Activated CD4-positive, alpha-beta T cell treated with anti-CD3 and anti-CD28 coated beads, Interleukin-2, amount 50 U/mL, for 48 hours (primary cell): ENCODE data around the gene ST6GAL1.
"Not testable (repeated sequence)": the region's sequence is repeated elsewhere in the genome, so short reads cannot be mapped to it uniquely, and the experiment has no call there.

ENCODE experiments used
- DNase-seq, 2 experiments: peaks; one replicate each; pipeline ENCODE4 v3.0.0-alpha.2; 2020

Gene ST6GAL1

DNA sequence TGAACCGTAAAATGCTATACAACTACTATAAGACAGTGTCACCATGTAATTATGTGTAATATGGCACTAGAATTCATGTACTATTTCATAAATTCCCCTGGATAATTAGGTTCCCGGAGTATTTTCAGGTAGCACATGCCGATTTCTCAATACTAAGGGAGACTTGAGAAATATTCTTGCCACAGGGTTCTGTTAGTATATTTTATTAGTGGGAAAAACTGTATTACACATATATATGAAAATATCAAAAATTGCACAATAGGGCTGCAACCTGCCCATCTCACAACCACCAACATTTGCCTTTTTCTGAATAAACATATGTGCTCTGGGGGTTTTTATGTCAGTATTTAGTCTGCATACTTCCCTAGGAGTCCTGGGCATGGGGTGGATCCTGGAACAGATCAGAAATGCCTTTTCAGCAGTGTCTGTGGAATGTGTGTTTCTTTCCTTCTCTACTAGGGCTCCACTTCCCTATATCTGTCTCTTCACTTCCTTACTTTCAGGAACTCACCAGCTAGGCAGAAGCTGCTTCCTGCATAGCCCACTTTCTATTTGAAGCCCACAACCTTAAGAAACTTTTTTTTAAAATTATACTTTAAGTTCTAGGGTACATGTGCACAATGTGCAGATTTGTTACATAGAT lies 121.5 kb downstream of the ST6GAL1 start:
- no peak for DNase-seq

DNA sequence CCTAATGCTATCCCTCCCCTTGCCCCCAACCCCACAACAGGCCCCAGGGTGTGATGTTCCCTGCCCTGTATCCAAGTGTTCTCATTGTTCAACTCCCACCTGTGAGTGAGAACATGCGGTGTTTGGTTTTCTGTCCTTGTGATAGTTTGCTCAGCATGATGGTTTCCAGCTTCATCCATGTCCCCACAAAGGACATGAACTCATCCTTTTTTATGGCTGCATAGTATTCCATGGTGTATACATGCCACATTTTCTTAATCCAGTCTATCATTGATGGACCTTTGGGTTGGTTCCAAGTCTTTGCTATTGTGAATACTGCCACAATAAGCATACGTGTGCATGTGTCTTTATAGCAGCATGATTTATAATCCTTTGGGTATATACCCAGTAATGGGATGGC lies 122.1 kb downstream of the ST6GAL1 start:
- not testable (repeated sequence) for DNase-seq

DNA sequence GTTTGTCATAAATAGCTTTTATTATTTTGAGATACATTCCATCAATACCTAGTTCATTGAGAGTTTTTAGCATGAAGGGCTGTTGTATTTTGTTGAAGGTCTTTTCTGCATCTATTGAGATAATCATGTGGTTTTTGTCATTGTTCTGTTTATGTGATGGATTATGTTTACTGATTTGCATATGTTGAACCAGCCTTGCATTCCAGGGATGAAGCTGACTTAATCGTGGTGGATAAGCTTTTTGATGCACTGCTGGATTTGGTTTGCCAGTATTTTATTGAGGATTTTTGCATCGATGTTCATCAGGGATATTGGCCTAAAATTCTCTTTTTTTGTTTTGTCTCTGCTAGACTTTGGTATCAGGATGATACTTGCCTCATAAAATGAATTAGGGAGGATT lies 124.1 kb downstream of the ST6GAL1 start:
- not testable (repeated sequence) for DNase-seq

DNA sequence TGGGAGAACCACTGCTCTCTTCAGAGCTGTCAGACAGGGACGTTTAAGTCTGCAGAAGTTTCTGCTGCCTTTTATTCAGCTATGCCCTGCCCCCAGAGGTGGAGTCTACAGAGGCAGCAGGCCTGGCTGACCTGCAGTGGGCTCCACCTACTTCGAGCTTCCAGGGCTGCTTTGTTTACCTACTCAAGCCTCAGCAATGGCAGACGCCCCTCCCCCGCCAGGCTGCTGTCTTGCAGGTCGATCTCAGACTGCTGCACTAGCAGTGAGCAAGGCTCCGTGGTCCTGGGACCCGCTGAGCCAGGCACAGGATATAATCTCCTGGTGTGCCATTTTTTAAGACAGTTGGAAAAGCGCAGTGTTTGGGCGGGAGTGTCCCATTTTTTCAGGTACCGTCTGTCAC lies 127.5 kb downstream of the ST6GAL1 start:
- not testable (repeated sequence) for DNase-seq

DNA sequence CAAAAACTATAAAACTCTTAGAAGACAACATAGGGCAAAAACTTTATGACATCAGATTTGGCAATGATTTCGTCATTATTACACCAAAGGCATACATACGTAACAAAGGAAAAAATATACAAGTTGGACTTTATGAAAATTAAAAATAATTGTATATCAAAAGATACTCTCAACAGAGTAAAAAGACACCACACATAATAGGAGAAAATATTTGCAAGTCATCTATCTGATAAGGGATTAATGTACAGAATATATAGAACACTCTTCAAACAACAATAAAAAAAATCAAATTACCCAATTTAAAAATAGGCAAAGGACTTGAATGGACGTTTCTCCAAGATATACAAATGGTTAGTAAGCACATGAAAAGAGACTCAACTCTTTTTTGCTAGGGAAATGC lies 131.4 kb downstream of the ST6GAL1 start:
- DNase-seq = no peak

DNA sequence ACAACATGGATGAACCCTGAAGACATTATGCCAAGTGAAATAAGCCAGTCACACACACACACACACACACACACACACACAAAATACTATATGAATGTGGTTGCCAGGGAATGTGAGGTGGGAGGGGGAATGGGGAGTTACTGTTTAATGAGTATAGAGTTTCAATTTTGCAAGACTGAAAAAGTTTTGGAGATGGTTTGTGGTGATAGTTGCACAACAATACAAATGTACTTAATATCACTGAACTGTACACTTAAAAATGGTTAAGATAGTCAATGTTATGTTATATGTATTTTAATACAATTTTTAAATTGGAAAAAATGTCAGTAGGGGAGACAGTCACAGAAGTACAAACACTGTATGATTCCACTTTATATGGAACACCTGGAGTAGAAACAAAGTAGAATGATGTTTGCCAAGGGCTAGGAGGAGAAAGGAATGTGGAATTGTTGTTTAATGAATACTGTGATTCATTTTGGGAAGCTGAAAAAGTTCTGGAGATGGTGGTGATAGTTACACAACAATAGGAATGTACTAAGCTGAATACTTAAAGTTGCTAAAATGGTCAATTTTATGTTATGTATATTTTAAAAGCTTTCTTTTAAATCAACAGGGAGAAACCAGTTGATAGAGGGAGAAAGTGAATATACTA lies 132.3 kb downstream of the ST6GAL1 start:
- no peak for DNase-seq

DNA sequence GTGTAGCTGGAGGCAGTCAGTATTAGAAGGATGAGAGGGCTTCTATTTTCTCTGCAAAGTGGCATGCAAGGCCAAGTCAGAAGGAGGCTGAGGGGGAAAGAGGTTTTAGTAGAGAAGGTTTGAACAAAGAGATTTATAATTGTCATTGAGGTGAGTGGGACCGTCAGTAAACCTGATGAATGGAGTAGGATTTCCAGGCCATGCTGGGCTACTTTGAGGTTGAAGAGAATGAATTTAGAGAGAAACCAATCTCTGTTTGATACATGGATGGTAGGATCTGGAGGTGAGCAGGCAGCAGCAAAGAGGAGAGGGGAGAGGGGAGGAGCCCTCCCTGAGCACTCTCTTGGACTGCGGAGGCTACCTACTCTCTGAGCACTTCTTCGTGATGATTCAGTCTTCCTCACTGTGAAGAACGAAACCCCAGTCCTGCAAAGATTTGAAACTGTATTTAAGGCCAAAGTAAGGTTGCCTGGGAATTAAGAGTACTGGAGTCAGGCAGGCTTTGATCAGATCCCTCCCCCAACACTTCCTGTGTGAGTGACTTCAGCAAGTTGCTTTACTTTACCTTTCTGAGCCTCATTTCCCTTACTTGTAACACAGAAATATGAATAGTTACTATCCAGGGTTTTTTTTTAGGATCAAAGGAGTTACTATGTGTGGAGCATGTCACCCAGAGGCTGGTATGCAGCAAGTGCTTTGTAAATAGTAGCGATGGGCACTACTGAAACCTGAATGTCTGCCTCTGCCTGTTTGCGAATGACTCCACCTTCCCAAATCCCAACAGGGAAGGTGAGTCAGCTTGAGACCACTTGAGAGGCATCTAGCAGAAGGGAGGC lies 133.2 kb downstream of the ST6GAL1 start:
- DNase-seq = no peak

DNA sequence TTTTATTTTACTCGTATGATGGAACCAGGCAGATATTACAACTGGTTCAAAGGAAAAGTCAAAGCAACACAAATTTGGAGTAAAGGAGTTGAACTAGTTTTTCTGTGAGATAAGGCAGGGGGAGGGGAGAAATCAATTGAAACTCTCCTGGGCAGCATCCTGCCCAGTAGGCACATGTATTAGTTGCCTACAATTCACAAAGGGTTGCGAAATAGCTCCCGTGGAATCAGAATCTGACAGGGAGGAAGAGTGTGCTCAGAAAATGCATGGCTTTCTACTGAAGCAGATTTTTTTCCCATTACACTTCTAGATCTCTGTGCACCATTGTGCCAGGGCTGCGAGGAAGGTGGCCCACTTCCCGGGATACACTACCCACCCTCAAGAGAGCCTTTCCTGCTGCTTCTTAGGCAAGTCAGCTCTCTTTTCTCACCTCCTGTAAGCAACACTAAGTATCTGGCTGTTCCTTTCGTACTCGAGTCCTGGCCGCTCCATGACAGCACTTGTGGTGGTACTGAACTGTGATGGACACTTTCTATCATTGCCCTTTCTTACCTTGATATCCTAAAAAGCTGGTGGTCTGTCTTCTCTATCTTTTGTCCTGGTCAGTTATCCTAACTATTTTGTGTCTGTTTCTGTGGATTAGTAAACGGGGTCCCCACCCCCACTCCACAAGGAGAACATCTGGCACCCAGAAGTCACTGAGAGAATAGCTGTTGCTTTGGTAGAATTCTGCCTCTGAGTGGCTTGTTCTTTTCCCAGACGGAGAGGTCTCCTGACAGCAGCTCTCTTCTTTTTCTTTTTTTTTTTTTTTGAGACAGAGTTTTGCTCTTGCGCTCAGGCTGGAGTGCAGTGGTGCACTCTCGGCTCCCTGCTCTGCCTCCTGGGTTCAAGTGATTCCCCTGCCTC lies 134.1 kb downstream of the ST6GAL1 start:
- no peak for DNase-seq

DNA sequence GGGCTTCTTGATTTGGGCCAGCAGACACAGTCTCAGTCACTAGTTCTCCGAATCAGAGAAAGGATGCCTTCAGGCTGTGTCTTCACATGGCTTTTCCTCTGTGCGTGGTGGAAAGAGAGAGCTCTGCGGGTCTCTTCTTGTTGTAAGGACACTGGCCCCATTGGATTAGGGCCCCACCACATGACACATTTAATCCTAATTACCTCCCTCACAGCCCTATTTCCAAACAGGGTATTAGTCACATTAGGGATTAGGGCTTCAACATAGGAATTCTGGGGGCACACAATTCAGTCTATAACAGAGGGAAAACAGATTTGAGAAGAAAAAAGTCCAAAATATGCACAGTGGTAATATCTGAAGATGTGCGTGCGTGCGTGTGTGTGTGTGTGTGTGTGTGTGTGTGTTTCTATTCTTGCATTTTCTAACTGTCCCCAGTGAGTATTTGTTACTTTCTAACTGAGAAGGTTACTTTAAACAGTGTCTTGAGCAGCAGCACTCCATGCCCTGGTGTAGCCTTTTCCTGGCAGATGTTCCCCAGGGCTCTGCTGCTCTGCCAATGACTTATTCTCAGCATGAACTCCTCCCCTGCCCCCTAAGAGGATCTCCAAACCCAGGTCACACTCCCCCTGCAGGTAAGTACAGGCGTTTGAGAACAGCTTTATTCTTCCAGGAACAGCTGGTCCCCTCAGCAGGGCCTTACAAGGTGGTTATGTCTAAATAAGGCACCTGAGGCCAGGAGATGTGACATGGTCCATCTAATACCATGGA lies 136.1 kb downstream of the ST6GAL1 start:
- DNase-seq = peak in 1 of 2 experiments; percentile 39

DNA sequence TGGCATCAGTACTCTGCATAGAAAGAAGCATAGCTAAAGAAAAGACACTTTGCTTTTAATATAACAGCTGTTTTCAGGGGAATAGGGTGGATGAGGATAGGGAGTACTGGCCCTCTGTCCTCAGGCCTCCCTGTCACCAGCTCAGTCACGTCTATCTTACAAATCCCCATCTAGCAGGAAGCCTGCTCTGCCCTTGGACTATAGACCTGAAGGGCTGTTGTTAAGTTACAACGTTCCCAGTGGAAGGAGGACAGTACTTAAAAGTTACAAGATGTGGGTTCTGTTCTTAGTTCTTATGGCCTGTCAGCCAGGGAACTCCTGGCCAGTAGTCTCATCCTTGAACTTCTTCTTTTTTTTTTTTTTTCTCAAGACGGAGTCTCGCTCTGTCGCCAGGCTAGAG lies 138.5 kb downstream of the ST6GAL1 start:
- no peak for DNase-seq

DNA sequence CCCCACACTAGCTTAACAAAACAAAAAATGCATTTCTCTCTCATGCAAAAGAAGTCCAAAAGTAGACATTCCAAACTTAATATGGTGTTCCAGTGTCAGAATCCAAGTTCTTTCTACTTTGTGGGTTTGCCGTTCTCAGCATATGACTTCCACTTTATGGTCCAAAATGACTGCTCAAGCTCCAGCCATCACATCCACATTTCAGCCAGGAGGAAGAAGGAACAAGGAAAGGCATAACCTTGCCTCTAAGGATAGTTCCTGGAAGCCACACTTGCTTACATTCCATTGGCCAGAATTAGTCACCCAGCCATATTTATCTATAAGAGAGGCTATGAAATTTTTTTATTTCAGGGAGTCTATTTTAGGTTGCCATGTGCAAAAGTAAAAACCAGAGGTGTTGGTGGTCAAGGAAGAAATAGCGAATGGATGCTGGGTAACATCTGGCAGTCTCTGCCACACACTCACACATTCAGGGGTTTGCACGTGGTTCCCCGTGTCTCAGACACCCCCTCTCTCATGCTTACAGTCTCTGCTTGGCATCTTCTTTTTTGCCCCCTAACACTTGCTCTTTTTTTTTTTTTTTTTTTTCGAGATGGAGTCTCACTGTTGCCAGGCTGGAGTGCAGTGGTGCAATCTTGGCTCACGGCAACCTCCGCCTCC lies 139.7 kb downstream of the ST6GAL1 start:
- DNase-seq = no peak

DNA sequence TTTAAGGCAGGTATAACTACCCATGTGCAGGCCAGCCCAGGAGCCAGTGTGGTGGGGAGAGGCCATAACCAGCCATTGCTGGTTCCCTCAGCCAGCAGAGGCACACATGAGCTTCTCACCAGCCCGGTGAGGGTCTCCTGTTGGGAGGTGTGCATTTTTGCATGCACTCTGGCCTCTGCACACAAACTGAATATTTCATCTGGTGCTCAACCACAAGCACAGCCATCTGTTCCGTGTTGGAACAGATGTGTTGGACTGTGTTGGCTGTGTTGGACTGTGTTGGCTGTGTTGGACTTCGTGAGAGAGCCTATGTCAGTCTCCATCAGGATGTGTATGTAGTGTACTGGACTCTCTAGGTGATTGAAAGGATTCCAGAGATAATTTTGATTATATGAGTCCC lies 141.8 kb downstream of the ST6GAL1 start:
- DNase-seq = no peak

DNA sequence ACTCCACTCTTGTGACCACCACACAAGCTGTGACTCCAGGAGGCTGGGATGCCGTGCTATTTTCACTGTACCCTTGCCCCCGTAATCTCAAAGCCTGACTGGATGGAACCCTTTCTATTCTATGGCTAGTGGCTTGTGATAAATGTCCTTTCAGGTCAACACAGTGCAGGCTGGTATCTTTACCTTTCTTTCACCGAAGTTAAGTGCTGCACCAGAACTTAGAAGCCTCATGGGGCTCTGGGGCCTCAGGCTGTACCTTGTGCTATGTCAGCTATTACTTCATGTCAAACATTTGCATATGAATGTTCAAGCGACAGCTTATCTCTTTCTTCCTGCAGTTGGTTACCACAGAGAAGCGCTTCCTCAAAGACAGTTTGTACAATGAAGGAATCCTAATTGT lies 142.2 kb downstream of the ST6GAL1 start:
- DNase-seq = no peak

DNA sequence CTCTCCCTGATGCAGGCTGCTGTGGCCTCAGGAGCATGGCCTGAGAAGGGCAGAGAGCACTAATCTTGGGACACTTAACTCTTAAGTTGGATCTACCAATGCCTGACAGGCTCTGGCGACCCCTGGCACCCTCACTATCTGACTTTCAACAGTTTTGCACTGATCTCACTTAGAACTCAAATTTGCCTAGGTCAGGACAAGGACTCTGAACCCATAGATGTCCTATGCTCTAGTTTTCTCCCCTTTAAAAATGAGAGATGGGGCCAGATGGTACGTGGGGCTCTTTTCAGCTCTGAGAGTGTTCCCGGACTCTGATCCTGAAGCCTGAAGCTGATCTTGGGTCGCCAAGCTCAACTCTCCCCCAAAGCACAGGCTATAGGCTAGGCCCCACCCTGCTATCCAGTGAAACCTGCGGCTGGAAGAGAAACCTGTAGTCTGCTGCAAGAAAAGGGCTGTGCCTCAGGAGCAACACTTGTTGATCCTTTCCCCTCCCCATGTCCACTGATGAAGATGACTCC lies 143.3 kb downstream of the ST6GAL1 start:
- no peak for DNase-seq

DNA sequence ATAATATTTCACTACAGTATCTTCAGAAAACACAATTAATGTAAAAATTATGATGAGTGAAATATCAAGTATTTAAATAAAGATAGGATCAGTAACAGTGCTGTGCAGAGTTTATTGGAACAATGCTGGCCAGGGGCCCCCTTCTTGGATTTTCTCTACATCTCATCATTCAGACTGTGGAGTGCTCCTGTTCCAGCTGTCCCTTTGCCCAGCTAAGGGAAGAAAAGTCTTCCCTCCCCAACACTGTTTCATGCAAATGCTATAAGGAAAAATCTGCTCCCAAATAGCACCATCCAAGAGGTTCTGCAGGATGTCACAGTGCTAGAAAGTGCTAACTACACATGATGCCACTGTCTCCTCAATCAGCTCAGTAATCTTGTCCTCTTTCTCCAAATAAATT lies 144.5 kb downstream of the ST6GAL1 start:
- DNase-seq = no peak

DNA sequence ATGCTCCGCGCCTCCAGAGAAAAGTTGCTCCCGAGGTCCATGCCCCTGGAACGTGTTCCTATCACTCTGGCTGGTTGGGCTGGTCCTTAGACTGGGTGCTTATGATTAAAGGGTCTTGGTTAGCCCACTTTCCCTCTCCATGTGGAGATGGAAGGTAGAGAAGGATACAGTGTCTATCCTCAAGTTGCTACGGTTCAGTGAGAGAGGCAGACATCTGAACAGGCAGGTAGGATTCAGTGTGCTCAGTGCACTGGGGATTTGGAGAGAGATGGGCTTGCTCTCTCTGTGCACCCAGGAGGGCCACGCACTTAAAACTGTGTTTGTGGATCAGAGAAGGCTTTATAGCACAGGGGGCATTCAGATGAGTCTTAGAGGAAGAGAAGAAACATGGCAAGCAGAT lies 146.0 kb downstream of the ST6GAL1 start:
- no peak for DNase-seq

DNA sequence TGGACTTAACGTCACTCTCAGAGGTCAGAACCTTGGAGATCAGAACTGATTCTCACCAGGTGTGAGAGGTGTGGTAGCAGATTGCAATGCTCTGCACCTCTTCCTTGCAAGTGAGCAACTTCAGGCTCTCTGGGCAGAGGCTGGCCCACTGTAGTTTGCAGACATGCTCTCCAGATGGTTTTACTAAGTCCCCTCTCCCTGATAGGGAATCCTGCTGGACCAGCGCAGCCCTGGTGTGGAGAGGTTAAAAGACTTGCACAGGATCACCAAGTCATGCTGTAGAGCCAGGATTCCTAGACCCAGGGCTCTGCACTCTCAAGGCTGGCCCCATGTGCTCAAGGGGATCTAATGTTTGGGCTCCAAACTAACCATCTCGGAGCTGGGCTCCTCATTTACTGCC lies 146.8 kb downstream of the ST6GAL1 start:
- DNase-seq = no peak

DNA sequence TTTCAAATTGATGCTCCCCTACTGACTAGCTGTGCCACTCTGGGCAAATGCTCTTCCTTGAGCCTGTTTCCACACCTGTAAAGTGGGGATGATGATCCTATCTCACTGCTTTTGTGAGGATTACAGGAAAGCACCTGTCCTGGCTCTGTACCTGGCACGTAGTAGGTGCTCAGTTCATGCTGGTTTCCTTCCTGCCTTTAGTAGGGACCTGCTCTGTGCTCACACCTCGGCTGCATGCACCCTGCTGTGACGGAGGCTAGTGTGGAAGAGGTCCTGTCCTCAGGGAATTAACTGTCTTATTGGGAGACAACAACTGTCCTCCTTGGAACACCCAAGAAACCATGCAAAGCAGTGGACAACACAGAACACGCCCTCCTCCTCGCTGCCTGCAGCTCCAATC lies 147.2 kb downstream of the ST6GAL1 start:
- DNase-seq = no peak

DNA sequence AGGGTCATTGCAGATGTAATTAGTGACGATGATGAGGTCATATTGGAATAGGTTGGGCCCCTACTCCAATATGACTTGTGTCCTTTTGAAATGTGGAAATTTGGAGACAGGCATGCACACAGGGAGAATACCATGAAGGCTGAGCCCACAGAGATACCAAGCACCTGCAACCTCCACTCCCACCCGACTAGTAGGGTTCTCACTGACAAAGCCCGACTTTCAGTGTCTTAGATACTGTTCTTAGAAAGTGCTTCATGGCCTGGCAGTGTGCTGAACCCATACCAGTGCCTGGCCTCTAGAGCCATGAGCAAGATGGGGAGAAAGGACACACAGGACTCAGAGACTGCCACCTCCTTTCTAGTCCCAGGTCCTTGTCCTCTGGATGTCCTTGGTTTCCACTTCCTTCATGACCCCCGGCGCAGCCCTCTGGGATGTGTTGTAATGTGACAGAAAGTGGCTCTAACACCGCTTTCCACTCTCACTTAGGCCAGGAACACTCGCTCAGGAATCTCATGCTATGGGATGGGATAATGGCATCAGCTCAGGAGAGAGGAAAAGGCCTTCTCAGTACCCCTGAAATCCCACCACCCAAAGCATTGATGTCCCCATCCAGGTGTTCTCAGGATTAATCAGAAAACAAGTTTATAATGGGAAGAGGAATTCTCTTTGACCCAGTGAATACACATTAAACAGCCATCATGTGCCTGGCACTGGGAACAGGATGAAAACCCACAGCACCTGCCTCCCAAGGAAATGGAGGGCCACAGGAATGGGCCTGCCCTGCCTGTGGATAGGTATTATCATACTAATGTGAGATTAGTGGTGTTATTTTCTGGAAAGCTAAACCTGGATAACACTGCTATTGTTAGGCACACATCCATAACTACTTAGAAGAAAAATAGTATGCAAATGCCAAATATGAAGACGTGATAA lies 149.0 kb downstream of the ST6GAL1 start:
- no peak for DNase-seq

DNA sequence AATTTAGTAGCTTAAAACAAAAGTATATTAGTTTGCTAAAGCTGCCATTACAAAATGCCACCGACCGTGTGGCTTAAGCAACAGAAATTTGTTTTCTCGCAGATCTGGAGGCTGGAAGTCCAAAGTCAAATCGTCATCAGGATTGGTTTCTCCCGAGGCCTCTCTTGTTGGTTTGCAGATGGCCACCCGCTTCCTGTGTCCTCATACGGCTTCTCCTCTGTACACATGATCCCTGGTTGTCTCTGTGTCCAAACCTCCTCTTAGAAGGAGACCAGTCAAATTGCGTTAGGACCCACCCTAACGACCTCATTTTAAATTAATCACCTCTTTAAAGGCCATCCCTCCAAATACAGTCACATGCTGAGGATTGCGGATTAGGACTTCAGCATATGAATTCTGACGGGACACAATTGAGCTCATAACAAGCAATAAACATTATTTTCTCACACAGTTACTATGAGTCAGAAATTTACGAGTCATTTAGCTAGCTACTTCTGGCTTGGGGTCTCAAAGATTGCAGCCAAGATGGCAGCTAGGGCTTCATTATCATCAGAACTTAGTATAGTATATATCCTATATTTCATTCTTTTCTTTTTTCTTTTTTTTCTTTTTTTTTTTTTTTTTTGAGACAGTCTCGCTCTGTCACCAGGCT lies 150.6 kb downstream of the ST6GAL1 start:
- no peak for DNase-seq
